Lung (tissue), 12 donors: Measurements from ENCODE around the gene MCRIP2. TPM values are rescaled to one million over a fixed set of nuclear protein-coding genes. Genes with fewer than 3 reads are reported as not detected.
A peak's percentile ranks its signal among the peaks of the same experiment; 100 is the strongest.

Source experiments
- ATAC-seq: fragments of 200-7000 bp; cut with Tn5 transposase; one replicate; pipeline ENCODE4 v1.9.1; 2020; ENCODE audit warnings: moderate number of reproducible peaks; ENCODE audit not compliant: insufficient read depth, low FRiP score
- DNase-seq, 3 donors: peaks; one replicate each; pipeline ENCODE4 v3.0.0-alpha.2; 2013 to 2017
- H3K27ac ChIP-seq, 2 donors: one replicate each; pipeline ENCODE4 v1.5.1; 2013; ENCODE audit warnings: mild to moderate bottlenecking in 2 of 2, moderate library complexity in 2 of 2, control low read depth in 1 of 2, inconsistent platforms in 1 of 2, low read depth in 1 of 2, low read length in 1 of 2
- H3K27me3 ChIP-seq, 3 donors: one replicate each; pipeline ENCODE4 v1.5.1; 2013; ENCODE audit warnings: low read length in 2 of 3; ENCODE audit not compliant: control insufficient read depth in 3 of 3, insufficient read depth in 3 of 3
- H3K36me3 ChIP-seq, 4 donors: one replicate each; pipeline ENCODE4 v1.5.1; 2013; ENCODE audit warnings: low read length in 4 of 4, mild to moderate bottlenecking in 1 of 4, moderate library complexity in 1 of 4; ENCODE audit not compliant: control insufficient read depth in 4 of 4, insufficient read depth in 4 of 4
- H3K4me1 ChIP-seq, 5 donors: one replicate each; pipeline ENCODE4 v1.5.1; 2013; ENCODE audit warnings: low read length in 5 of 5, mild to moderate bottlenecking in 2 of 5, moderate library complexity in 1 of 5; ENCODE audit not compliant: control insufficient read depth in 5 of 5, insufficient read depth in 5 of 5
- H3K4me3 ChIP-seq: one replicate; pipeline ENCODE4 v1.5.1; 2013; ENCODE audit warnings: mild to moderate bottlenecking, control low read depth, moderate library complexity
- H3K9ac ChIP-seq, 2 donors: one replicate each; pipeline ENCODE4 v1.5.1; 2013; ENCODE audit warnings: low read length in 2 of 2, control low read depth in 1 of 2; ENCODE audit not compliant: insufficient read depth in 1 of 2
- H3K9me3 ChIP-seq, 4 donors: one replicate each; pipeline ENCODE4 v1.5.1; 2013; ENCODE audit warnings: low read length in 3 of 4, mild to moderate bottlenecking in 1 of 4, moderate library complexity in 1 of 4; ENCODE audit not compliant: control insufficient read depth in 4 of 4, insufficient read depth in 3 of 4
- CTCF ChIP-seq: IDR thresholded peaks from 2 replicates; pipeline ENCODE4 v1.5.1; 2012; ENCODE audit warnings: mild to moderate bottlenecking; ENCODE audit errors: control extremely low read depth, extremely low read depth
- WGBS, 2 donors: extraction: QIAGEN DNeasy Blood & Tissue Kit; methylation state at CpG; one replicate each; pipeline ENCODE4 v1.1.7; 2013; 5-methylcytosine and 5-hydroxymethylcytosine counted together
- polyA plus RNA-seq, 2 donors: library from polyadenylated mRNA; stranded (reverse); fragments of 200-250 nt; gene quantifications; one replicate each; pipeline ENCODE4 v1.2.1, GENCODE V29; 2013
- total RNA-seq, 2 donors: library from RNA; depleted of rRNA in 1 of 2; stranded (reverse); fragments of >200 nt in 1 of 2; gene quantifications; one replicate each; pipeline ENCODE4 v1.2.1, GENCODE V29; 2014 to 2021
- donor health status: control.
- donor health status: control.
- donor health status: Bipolar disorder and iron deficiency.
- donor health status: healthy.
- donor health status: DM: yes; HTN: yes; CAD: no.

MCRIP2 gene
- total and polyA plus RNA-seq, 4 donors: 9.1 to 109 (median 53.3) TPM

GRCh38 chr16:660459-661183 is 19.0 kb downstream of the MCRIP2 start:
- peak; percentile 25 for TF ChIP-seq CTCF
- H3K4me1 ChIP-seq: peaks cover 0 to 7% (median 0%) of the 10 kb centered on the region in 5 donors
- H3K9ac ChIP-seq: no peak overlapping the region
- H3K4me3 ChIP-seq: no peak overlapping the region
- no peaks in the 10 kb centered on the region for H3K27me3 ChIP-seq
- WGBS, 2 donors: 6 to 17% methylated on average over 28 to 39 of the region's 43 CpGs
- H3K27ac ChIP-seq: peak overlapping the region; percentile 68 to 69
- DNase-seq: peak; percentile 66 to 83 (median 70)
- H3K36me3 ChIP-seq: peaks cover 0 to 27% (median 2%) of the 10 kb centered on the region in 4 donors
- H3K9me3 ChIP-seq: no peaks in the 10 kb centered on the region
- ATAC-seq: peak; percentile 82

GRCh38 chr16:661184-661821 is 19.7 kb downstream of the MCRIP2 start:
- no peak overlapping the region for H3K4me3 ChIP-seq
- H3K27ac ChIP-seq: peak overlapping the region in 1 of 2 donors; percentile 34
- no peak for TF ChIP-seq CTCF
- ATAC-seq (no peak), DNase-seq (no peak)
- no peaks in the 10 kb centered on the region for H3K9me3 ChIP-seq
- WGBS, 2 donors: 60 to 71% methylated on average over 35 of the region's 35 CpGs
- no peak overlapping the region for H3K9ac ChIP-seq
- peaks cover 0 to 7% (median 0%) of the 10 kb centered on the region in 5 donors for H3K4me1 ChIP-seq
- H3K27me3 ChIP-seq: no peaks in the 10 kb centered on the region
- H3K36me3 ChIP-seq: peaks cover 0 to 21% (median 2%) of the 10 kb centered on the region in 4 donors

- Histone ChIP-seq H3K9me3 (no peaks in the 10 kb centered on the region), H3K36me3 (peaks cover 0 to 15% (median 2%) of the 10 kb centered on the region in 4 donors), H3K4me3 (no peak overlapping the region)
Measured at GRCh38 chr16:662095-662494, 20.5 kb downstream of the MCRIP2 start.

More at GRCh38 chr16:662095-662494, 20.5 kb downstream of the MCRIP2 start:
- no peak for TF ChIP-seq CTCF
- 96 to 97% methylated on average over 19 of the region's 19 CpGs for WGBS, 2 donors
- Histone ChIP-seq H3K27me3 (no peaks in the 10 kb centered on the region), H3K9ac (no peak overlapping the region), H3K4me1 (peaks cover 0 to 7% (median 0%) of the 10 kb centered on the region in 5 donors), H3K27ac (no peak overlapping the region)
- ATAC-seq (no peak), DNase-seq (no peak)
